GM23248 (cell line): ENCODE measurements around the gene RNF11. TPM values are rescaled to one million over a fixed set of nuclear protein-coding genes. Genes with fewer than 3 reads are reported as not detected.

ENCODE experiments used
- DNase-seq: peaks from one replicate; pipeline ENCODE4 v3.0.0-alpha.2; 2015
- H2AFZ ChIP-seq: fragments of 200-600 bp; sonication (generic); 2 replicates; pipeline ENCODE4 v1.6.1; 2016; ENCODE audit warnings: antibody characterized with exemption
- H3F3A ChIP-seq: fragments of 200-600 bp; sonication (generic); 2 replicates; pipeline ENCODE4 v1.6.1; 2016; ENCODE audit warnings: mild to moderate bottlenecking, antibody characterized with exemption, mixed run types; ENCODE audit not compliant: insufficient read depth
- H3K27ac ChIP-seq: fragments of 200-600 bp; sonication (generic); 2 replicates; pipeline ENCODE4 v1.5.1; 2016; ENCODE audit warnings: mild to moderate bottlenecking
- H3K27me3 ChIP-seq: fragments of 200-600 bp; sonication (generic); replicated peaks from 2 replicates; pipeline ENCODE4 v1.6.1; 2016; ENCODE audit warnings: mild to moderate bottlenecking; ENCODE audit not compliant: insufficient read depth
- H3K36me3 ChIP-seq: fragments of 200-600 bp; sonication (generic); 2 replicates; pipeline ENCODE4 v1.6.1; 2016; ENCODE audit warnings: low read depth, mild to moderate bottlenecking
- H3K4me1 ChIP-seq: fragments of 200-600 bp; sonication (generic); 2 replicates; pipeline ENCODE4 v1.6.1; 2016; ENCODE audit warnings: mild to moderate bottlenecking; ENCODE audit not compliant: insufficient read depth
- H3K4me2 ChIP-seq: fragments of 200-600 bp; sonication (generic); one replicate; pipeline ENCODE4 v1.6.1; 2016; ENCODE audit warnings: mild to moderate bottlenecking; ENCODE audit not compliant: unreplicated experiment
- H3K4me3 ChIP-seq: fragments of 200-600 bp; sonication (generic); 2 replicates; pipeline ENCODE4 v1.5.1; 2016; ENCODE audit warnings: mild to moderate bottlenecking
- H3K79me2 ChIP-seq: fragments of 200-600 bp; sonication (generic); 2 replicates; pipeline ENCODE4 v1.6.1; 2016; ENCODE audit warnings: mild to moderate bottlenecking; ENCODE audit not compliant: insufficient read depth
- H3K9ac ChIP-seq: fragments of 200-600 bp; sonication (generic); 2 replicates; pipeline ENCODE4 v1.6.1; 2016; ENCODE audit warnings: mild to moderate bottlenecking
- H3K9me2 ChIP-seq: fragments of 200-600 bp; sonication (generic); 2 replicates; pipeline ENCODE4 v1.6.1; 2016; ENCODE audit warnings: mixed run types, mild to moderate bottlenecking, moderate library complexity; ENCODE audit not compliant: insufficient read depth
- H3K9me3 ChIP-seq: fragments of 200-600 bp; sonication (generic); one replicate; pipeline ENCODE4 v1.6.1; 2017; ENCODE audit warnings: low read depth
- H4K20me1 ChIP-seq: fragments of 200-600 bp; sonication (generic); 2 replicates; pipeline ENCODE4 v1.6.0; 2016; ENCODE audit not compliant: insufficient read depth
- EZH2 ChIP-seq: fragments of 200-600 bp; sonication (generic); IDR thresholded peaks from 2 replicates; pipeline ENCODE4 v1.6.1; 2018; ENCODE audit warnings: antibody characterized with exemption, mild to moderate bottlenecking; ENCODE audit not compliant: insufficient read depth, poor library complexity, severe bottlenecking
- EZH2phosphoT487 ChIP-seq: fragments of 200-600 bp; sonication (generic); IDR thresholded peaks from 2 replicates; pipeline ENCODE4 v1.6.1; 2018; ENCODE audit warnings: antibody characterized with exemption, moderate library complexity, mild to moderate bottlenecking, low read depth; ENCODE audit not compliant: insufficient read depth
- WGBS, 2 experiments: methylation state at CpG; one replicate each; pipeline ENCODE4 v1.1.6; 2015 to 2017; ENCODE audit warnings: low lambda C conversion rate in 2 of 2, low coverage in 1 of 2; ENCODE audit errors: missing lambda C conversion rate in 2 of 2; 5-methylcytosine and 5-hydroxymethylcytosine counted together
- in situ Hi-C: fragments of 300-500 bp; cut with MboI; formaldehyde crosslinking; loops from 2 replicates; pipeline ENCODE4 v1.15.0; 2020
- polyA plus RNA-seq: library from polyadenylated mRNA; unstranded; fragments of >200 nt; fragmentation: Nextera tagmentation; extraction: Ambion mirVana; gene quantifications from 2 replicates; pipeline ENCODE4 v1.2.1, GENCODE V29; 2016
- total RNA-seq: library from RNA; depleted of rRNA; stranded (reverse); fragments of >200 nt; shearing (Covaris generic); gene quantifications from 2 replicates; pipeline ENCODE4 v1.2.3, GENCODE V29; 2014

The RNF11 gene
- total and polyA plus RNA-seq, 2 experiments from 2014 or later: 94.1 to 128 TPM

DNA sequence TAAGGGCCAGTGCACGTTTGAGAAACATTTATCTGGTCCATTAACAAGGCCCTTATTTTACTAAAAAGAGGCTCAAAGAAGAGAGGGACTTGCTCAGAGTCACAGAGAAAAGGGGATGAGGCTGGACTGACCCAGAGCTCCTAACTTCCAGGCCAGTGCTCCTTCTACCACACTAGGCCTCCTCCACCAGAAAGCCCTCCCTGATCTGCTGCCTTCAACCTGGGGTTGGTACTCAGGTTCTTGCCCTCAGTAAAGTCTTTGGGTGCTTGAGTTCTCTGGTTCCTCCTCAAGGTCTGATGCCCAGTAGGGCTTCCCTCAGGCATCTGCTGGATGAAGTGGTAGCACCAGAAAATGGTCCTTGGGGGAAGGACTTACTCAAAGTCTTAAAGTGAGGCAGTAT is 68.3 kb downstream of the RNF11 start:
- H3K27ac ChIP-seq: no peak overlapping the region
- no peaks in the 10 kb centered on the region for H3K36me3 ChIP-seq
- no peaks in the 10 kb centered on the region for H3K4me1 ChIP-seq
- H3K4me2 ChIP-seq: no peak overlapping the region
- H3F3A ChIP-seq: no peaks in the 10 kb centered on the region
- H3K79me2 ChIP-seq: no peaks in the 10 kb centered on the region
- no peaks in the 10 kb centered on the region for H3K27me3 ChIP-seq
- in situ Hi-C loops: no loop called here
- no peak overlapping the region for H3K4me3 ChIP-seq
- no peaks in the 10 kb centered on the region for H4K20me1 ChIP-seq
- no peaks in the 10 kb centered on the region for H3K9me3 ChIP-seq
- no peaks in the 10 kb centered on the region for H3K9me2 ChIP-seq
- WGBS, 2 experiments: 23 to 29% methylated on average over 1 of the region's 1 CpG
- no peak overlapping the region for H3K9ac ChIP-seq
- no peak for DNase-seq
- H2AFZ ChIP-seq: no peak overlapping the region
- TF ChIP-seq EZH2phosphoT487 (no peak), EZH2 (no peak)

DNA sequence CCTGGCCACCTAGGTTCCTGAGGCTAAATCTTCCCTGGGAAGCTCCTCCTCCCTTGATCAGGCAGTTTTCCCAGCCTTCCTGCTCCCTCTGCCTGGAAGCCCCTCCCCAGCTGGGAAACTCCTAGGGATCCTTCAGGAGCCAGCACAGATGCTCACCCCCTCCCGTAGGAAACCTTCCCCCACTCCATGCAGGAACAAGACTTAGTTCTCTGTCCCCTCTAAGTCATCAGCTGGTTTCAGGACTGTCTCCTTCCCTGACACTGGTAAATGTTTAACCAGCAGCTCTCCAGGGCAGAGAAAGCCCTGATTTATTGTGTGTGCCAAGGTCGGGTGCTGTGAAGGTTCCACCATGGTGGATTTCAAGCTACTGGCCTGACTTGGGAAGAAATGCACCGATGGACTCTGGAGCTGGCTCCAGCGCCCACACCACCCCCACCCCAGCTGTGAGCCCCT is 69.3 kb downstream of the RNF11 start:
- Histone ChIP-seq H3K9me2 (no peaks in the 10 kb centered on the region), H2AFZ (no peak overlapping the region), H3K36me3 (no peaks in the 10 kb centered on the region), H3K4me2 (no peak overlapping the region), H3K4me1 (no peaks in the 10 kb centered on the region), H3K4me3 (no peak overlapping the region), H3K9me3 (no peaks in the 10 kb centered on the region), H4K20me1 (no peaks in the 10 kb centered on the region), H3K27me3 (no peaks in the 10 kb centered on the region), H3K9ac (no peak overlapping the region), H3K79me2 (no peaks in the 10 kb centered on the region), H3F3A (no peaks in the 10 kb centered on the region), H3K27ac (no peak overlapping the region)
- in situ Hi-C loops: no loop called here
- TF ChIP-seq EZH2phosphoT487: no peak
- TF ChIP-seq EZH2: no peak
- 56 to 61% methylated on average over 4 of the region's 4 CpGs for WGBS, 2 experiments
- no peak for DNase-seq

DNA sequence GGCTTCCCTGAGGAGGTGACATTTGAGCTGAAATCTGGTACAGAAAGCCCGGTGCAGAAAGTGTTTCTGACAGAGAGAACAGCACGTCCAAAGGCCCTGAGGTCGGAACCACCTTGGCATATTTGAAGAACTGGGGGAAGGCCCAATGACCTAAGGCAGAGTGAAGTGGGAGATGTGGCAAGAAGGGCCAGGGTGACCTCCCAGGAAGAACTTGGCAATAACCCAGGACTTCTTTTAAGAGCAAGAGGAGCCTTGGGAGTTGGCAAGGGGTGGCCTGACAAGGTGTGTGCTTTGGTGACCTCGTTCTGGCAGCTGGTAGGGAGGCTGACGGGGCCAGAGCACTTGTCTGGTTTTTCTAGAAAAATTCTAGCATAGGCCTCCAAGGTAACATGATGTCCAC is 70.9 kb downstream of the RNF11 start:
- DNase-seq: no peak
- H3K4me2 ChIP-seq: no peak overlapping the region
- H3K4me1 ChIP-seq: no peaks in the 10 kb centered on the region
- H3K9me3 ChIP-seq: no peaks in the 10 kb centered on the region
- in situ Hi-C loops: no loop called here
- H3K36me3 ChIP-seq: no peaks in the 10 kb centered on the region
- no peak overlapping the region for H2AFZ ChIP-seq
- no peak overlapping the region for H3K4me3 ChIP-seq
- no peak for TF ChIP-seq EZH2
- no peak for TF ChIP-seq EZH2phosphoT487
- no peaks in the 10 kb centered on the region for H3K79me2 ChIP-seq
- H3F3A ChIP-seq: no peaks in the 10 kb centered on the region
- H3K9ac ChIP-seq: no peak overlapping the region
- no peaks in the 10 kb centered on the region for H4K20me1 ChIP-seq
- no peak overlapping the region for H3K27ac ChIP-seq
- WGBS, 2 experiments: 86 to 89% methylated on average over 5 of the region's 5 CpGs
- no peaks in the 10 kb centered on the region for H3K27me3 ChIP-seq
- H3K9me2 ChIP-seq: no peaks in the 10 kb centered on the region

DNA sequence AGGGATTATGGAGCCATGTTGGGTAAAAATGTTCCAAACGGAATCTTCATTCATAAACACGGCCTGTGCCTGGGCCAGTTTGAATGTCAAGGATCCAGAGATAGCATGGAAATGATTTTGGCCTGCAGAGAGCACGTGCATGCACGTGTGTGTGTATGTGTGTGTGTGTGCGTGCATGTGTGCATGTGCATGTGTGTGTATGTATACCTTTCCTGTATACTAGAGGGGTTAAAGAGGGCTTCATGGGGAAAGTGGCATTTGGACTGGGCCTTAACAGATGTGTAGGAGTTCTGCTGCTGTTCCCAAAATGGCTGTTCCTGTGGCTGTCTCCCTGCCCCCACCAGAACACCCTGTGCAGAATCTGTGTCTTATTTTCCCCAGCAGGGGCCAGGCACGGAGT is 72.6 kb downstream of the RNF11 start:
- in situ Hi-C loops: no loop called here

DNA sequence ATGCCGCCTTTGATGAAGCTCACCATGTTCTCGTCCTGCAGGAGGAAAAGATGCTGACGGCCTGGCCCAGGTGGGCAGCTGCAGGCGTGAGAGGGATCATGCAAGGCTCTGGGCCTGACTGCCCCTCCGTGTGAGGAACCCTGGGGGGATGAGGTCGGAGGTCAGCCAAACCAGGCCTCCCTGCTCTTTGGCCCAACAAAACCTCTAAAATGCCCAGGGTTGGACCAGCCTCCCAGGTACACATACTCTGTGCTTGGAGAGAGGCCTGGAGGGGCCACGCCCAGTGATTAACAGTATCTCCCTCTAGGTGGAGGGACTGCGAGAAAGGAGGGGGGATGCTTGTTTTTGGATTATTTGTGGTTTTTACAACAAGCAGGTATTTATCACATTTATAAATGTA is 73.2 kb downstream of the RNF11 start:
- in situ Hi-C loops: no loop called here
- H4K20me1 ChIP-seq: no peaks in the 10 kb centered on the region
- no peak overlapping the region for H3K9ac ChIP-seq
- H3K9me2 ChIP-seq: no peaks in the 10 kb centered on the region
- TF ChIP-seq EZH2 (no peak), EZH2phosphoT487 (no peak)
- H3K9me3 ChIP-seq: no peaks in the 10 kb centered on the region
- H3K4me3 ChIP-seq: no peak overlapping the region
- DNase-seq: no peak
- no peaks in the 10 kb centered on the region for H3F3A ChIP-seq
- H3K4me2 ChIP-seq: no peak overlapping the region
- no peaks in the 10 kb centered on the region for H3K79me2 ChIP-seq
- H3K27me3 ChIP-seq: no peaks in the 10 kb centered on the region
- 80 to 86% methylated on average over 8 of the region's 8 CpGs for WGBS, 2 experiments
- no peaks in the 10 kb centered on the region for H3K36me3 ChIP-seq
- peaks cover 10% of the 10 kb centered on the region for H3K4me1 ChIP-seq
- no peak overlapping the region for H3K27ac ChIP-seq
- no peak overlapping the region for H2AFZ ChIP-seq

More for the DNA sequence above, 72.6 kb downstream of the RNF11 start:
- no peak overlapping the region for H3K9ac ChIP-seq
- no peak overlapping the region for H3K27ac ChIP-seq
- H3K4me1 ChIP-seq: peaks cover 3% of the 10 kb centered on the region
- no peak for TF ChIP-seq EZH2phosphoT487
- no peak overlapping the region for H2AFZ ChIP-seq
- no peaks in the 10 kb centered on the region for H4K20me1 ChIP-seq
- no peaks in the 10 kb centered on the region for H3K9me2 ChIP-seq
- no peak for DNase-seq
- no peaks in the 10 kb centered on the region for H3K9me3 ChIP-seq
- H3K4me3 ChIP-seq: no peak overlapping the region
- no peaks in the 10 kb centered on the region for H3K36me3 ChIP-seq
- no peaks in the 10 kb centered on the region for H3K79me2 ChIP-seq
- H3K4me2 ChIP-seq: no peak overlapping the region
- H3K27me3 ChIP-seq: no peaks in the 10 kb centered on the region
- H3F3A ChIP-seq: no peaks in the 10 kb centered on the region
- whole genome bisulfite sequencing, 2 experiments: 78 to 79% methylated on average over 6 of the region's 6 CpGs
